ENCODE results near the gene IKZF5. TPM values are rescaled to one million over a fixed set of nuclear protein-coding genes. Genes with fewer than 3 reads are reported as not detected.

IKZF5 gene
- total RNA-seq, 1 experiment from 2014 or later: 12.5 TPM

- peaks cover 2% of the 10 kb centered on the region in 2 experiments; a peak in 4 of 5 replicates for H3K9me3 Mint-ChIP-seq
- peaks cover 12 to 57% (median 43%) of the 10 kb centered on the region in 3 experiments; a peak in 6 of 7 replicates for H3K36me3 Mint-ChIP-seq (ENCODE audit: insufficient read depth in 1 of 3, low read depth in 3 of 3)
Measured at GRCh38 chr10:122949296-122949695, 59.3 kb downstream of the IKZF5 start.

More at GRCh38 chr10:122949296-122949695, 59.3 kb downstream of the IKZF5 start:
- H3K18ac ChIP-seq (ENCODE audit: insufficient read length, low read depth, low read length): no peak overlapping the region
- peaks cover 2% of the 10 kb centered on the region for H3K27me3 Mint-ChIP-seq (ENCODE audit: low read depth)
- H2BK15ac ChIP-seq (ENCODE audit: low read depth, low read length): no peak overlapping the region
- no peaks in the 10 kb centered on the region for H3K9me3 ChIP-seq (ENCODE audit: control insufficient read depth, low read depth, low read length)
- H3K79me2 ChIP-seq (ENCODE audit: insufficient read depth, low read length): no peaks in the 10 kb centered on the region
- no peak overlapping the region for H4K5ac ChIP-seq (ENCODE audit: insufficient read length, low read depth, low read length)
- H3K4me1 ChIP-seq (ENCODE audit: insufficient read depth, low read length): no peaks in the 10 kb centered on the region
- no peak overlapping the region for H2AK5ac ChIP-seq (ENCODE audit: insufficient read length, low read length)
- H3K4ac ChIP-seq (ENCODE audit: low read depth, low read length): no peak overlapping the region
- H3K14ac ChIP-seq (ENCODE audit: insufficient read depth, low read length): no peak overlapping the region
- no peak overlapping the region for H3K56ac ChIP-seq (ENCODE audit: insufficient read length, low read depth, low read length)
- no peak overlapping the region for H2BK5ac ChIP-seq (ENCODE audit: insufficient read length, low read length)
- no peak overlapping the region for H2BK12ac ChIP-seq (ENCODE audit: insufficient read length, low read depth, low read length)
- peaks cover 4% of the 10 kb centered on the region for H3K23me2 ChIP-seq (ENCODE audit: insufficient read length, low read depth, low read length, poor library complexity, severe bottlenecking)
- no peaks in the 10 kb centered on the region for H4K20me1 ChIP-seq (ENCODE audit: control insufficient read depth, insufficient read depth, insufficient read length)
- no peak overlapping the region for H3T11ph ChIP-seq (ENCODE audit: low read length)
- no peak overlapping the region for H2BK120ac ChIP-seq (ENCODE audit: low read depth, low read length, poor library complexity, severe bottlenecking)
- no peak overlapping the region for H2AFZ ChIP-seq (ENCODE audit: low read length)
- H3K27me3 ChIP-seq (ENCODE audit: insufficient read depth, low read length): no peaks in the 10 kb centered on the region
- no peak overlapping the region for H3K4me3 Mint-ChIP-seq
- no peak for DNase-seq
- no peak overlapping the region for H2BK20ac ChIP-seq (ENCODE audit: low read depth, low read length, poor library complexity, severe bottlenecking)
- no peak overlapping the region for H3K4me2 ChIP-seq (ENCODE audit: insufficient read depth, insufficient read length, low read length)
- H4K8ac ChIP-seq (replicated peaks; ENCODE audit: insufficient read length, low read depth, low read length): no peak overlapping the region
- H3K9ac ChIP-seq (ENCODE audit: extremely low read depth, insufficient read length, low read length): no peak overlapping the region
- H3K4me1 Mint-ChIP-seq: peaks cover 11 to 15% of the 10 kb centered on the region in 2 experiments
- H3K79me1 ChIP-seq (ENCODE audit: insufficient read depth, low read depth, low read length, poor library complexity, severe bottlenecking): no peaks in the 10 kb centered on the region
- no CpG with 5 or more reads among the region's 3 CpGs for WGBS (ENCODE audit: extremely low coverage, insufficient read length, low lambda C conversion rate)
- H4K91ac ChIP-seq (ENCODE audit: insufficient read length, low read depth, low read length): no peak overlapping the region
- H3K27ac ChIP-seq (ENCODE audit: insufficient read length, low read depth, low read length): no peak overlapping the region
- no peak overlapping the region for H3K23ac ChIP-seq (ENCODE audit: insufficient read length, low read depth, low read length)
- H3K27ac Mint-ChIP-seq: no peak overlapping the region
- TF ChIP-seq CTCF (conservative IDR thresholded peaks at IDR 0.05): no peak

Other genes starting within 250 kb of the IKZF5 start
- 17.2 and 19.4 TPM in 2 replicates for gene CUZD1, start 162.9 kb downstream of the IKZF5 start, total RNA-seq (2021)
- not detected in 2 replicates for gene FAM24B, start 129.2 kb downstream of the IKZF5 start, total RNA-seq (2021)
- gene FAM24A, start 98.2 kb downstream of the IKZF5 start, total RNA-seq (2021): not detected in 2 replicates
- 10.9 and 11.7 TPM in 2 replicates for gene C10orf88, start 54.6 kb downstream of the IKZF5 start, total RNA-seq (2021)
- gene PSTK, start 28.4 kb downstream of the IKZF5 start, total RNA-seq (2021): 8.0 and 8.7 TPM in 2 replicates
- gene ACADSB, start 211 bp upstream of the IKZF5 start, total RNA-seq (2021): 31.1 and 35.1 TPM in 2 replicates
- 0.20 TPM in 1 of 2 replicates, not detected in the other for gene HMX3, start 127.2 kb upstream of the IKZF5 start, total RNA-seq (2021)
- 0.35 and 0.46 TPM in 2 replicates for gene HMX2, start 139.3 kb upstream of the IKZF5 start, total RNA-seq (2021)
- gene BUB3, start 145.6 kb upstream of the IKZF5 start, total RNA-seq (2021): 188 and 200 TPM in 2 replicates

Data from H9 (cell line).